ENCODE data around the gene PLXNA1.

- TF ChIP-seq CTCF (conservative IDR thresholded peaks at IDR 0.05; ENCODE audit: low read length) (no peak), EZH2phosphoT487 (IDR thresholded peaks at IDR 0.05; ENCODE audit: borderline replicate concordance) (no peak)
These were observed 31.0 kb downstream of the PLXNA1 start for GRCh38 chr3:127013758-127014535.

All from Loucy (cell line).